Stimulated activated CD8-positive, alpha-beta memory T cell treated with anti-CD3 and anti-CD28 coated beads, Interleukin-7, amount 100 ng/mL, for 24 hours (primary cell): Measurements from ENCODE around the gene GNG11.
"Not testable (repeated sequence)": the region's sequence is repeated elsewhere in the genome, so short reads cannot be mapped to it uniquely, and the experiment has no call there.

Experiments
- DNase-seq: peaks from one replicate; pipeline ENCODE4 v3.0.0-alpha.2; 2020; ENCODE audit warnings: low read depth

The GNG11 gene

DNA sequence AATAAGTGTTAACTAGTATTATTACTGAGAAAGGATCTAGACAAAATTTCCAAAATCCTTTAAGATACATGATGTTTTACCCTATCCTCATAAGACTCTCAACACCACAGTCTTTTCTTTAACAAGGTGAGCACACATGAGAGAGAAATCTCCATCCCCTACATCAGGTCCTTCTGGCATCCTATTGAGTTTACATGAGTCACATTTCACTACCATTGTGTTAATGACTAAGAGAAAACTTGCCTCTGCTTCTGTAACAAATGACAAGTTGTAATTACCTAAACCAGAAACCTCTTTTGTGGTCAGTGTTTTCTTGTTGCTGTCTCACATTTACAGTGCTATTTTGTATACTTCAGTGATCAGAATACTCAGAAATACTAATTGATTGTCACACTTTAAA is 9.9 kb upstream of the GNG11 start:
- DNase-seq: not testable (repeated sequence)

GRCh38 chr7:93913197-93913596 is 8.3 kb upstream of the GNG11 start:
- no peak for DNase-seq

DNA sequence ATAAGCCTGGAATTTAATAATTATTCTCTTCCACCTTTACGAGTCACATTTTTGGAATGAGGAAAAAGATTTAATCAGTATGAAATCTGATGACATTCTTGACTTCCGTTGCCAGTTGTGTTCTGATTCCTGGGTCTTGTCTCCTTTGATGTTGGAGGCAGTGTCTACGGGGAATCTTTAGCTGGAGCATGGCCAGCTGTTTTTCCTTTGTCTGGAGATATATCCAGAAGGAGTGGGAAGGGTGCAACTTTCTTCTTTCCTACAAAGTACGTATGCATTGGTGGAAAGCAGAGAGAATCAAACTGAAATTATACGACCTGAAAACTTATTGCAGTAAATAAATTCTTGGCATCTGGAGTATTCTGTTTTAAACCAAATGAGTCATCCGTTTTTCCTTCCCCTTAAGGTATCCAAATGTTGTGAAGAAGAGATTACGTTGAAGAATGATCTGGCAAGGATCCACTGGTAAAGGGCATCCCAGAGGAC is 6.9 kb upstream of the GNG11 start:
- no peak for DNase-seq

DNA sequence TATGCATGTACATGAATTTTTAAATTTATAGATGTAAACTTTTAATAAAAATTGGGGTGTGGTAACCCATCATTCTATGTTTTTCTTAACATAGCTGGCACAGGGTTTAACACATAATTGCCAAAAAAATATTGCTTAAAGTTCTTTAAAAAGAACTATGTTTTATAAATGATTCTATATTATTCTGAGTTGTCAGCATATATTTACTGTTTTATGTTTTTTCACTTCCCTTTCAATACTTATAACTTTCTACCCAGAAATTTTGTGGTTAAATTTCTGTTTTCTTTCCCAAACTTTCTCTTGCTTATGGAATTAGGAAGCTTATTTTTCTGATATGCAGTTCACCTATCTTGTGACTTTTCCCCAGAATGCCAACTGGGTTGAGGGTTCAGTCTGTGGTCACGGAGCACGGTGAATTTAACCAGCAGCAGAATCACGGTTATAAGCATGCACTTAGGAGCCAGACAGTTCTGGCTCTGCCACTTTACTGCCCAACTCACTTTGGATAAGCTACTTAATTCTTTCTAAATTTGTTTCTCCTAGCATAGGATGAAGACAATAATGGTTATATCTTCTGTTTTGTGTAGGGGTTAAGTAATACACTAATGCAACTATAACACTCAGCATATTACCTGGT is 6.2 kb upstream of the GNG11 start:
- DNase-seq: not testable (repeated sequence)

GRCh38 chr7:93915888-93916287 is 5.6 kb upstream of the GNG11 start:
- DNase-seq: not testable (repeated sequence)

DNA sequence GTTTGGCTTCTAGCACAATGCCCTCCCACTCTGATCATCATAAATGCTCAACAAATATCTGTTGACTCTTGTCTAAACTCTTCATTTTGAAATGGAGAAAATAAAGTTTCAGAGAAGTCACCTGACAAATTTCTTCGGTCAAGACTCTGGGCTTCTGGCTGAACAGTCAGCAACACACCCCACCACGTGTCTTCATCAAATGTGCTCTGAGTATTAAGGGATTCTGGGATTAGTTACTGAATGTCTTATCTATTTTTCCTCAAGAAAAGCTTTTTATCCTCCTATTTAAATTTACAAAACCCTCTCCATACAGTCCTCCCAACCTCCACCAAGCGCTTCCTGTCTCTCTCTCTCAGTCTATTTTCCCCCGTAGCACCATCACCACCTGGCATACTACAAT is 5.2 kb upstream of the GNG11 start:
- not testable (repeated sequence) for DNase-seq

DNA sequence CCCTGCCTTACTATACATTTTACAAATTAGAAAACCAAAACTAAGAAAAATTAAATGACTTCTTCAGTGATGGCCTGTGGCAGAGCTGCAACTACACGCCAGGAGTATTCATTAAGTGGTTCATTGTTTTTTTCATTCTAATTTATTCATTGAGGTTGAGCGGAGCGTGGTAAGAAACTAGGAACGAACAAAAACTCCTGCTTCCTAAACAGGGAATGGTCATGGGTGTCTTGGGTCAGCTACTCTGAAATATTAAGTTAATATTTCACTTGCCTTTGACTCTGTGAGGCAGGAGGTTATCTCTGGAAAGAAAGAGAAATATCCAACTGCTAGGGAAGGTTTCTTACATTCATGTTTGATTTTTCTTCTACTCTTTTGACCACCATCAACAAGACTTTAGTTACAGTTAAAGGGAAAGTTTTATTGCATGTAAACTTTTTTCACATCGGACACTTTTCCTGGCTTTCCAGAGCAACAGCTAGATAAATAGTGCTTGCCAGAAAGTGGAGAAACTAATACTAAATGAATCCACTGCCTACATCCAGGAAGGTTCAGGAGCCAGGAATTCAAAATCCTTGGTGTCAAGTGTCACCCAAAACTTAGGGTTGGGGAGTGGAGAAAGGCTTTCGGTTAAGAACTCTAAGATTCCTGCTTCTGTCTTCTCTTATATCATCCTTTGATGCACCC is 896 bp upstream of the GNG11 start:
- DNase-seq: no peak

DNA sequence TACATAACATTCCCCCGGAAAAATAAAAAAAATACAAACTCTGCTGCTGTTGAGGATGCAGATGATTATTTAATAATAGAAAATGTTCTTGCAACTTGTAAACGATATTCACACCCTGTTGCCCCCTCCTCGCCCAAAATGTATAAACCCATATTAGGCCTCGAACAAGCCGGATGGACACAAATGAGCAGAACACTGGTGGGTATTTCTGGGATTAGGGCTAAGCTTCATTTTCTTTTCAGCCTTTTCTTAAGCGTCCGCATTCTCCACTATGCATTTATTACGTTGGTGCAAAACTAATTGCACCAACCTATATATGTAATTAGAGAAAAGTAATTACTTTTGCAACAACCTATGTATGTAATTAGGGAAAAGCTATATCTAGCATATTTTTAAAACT is 349 bp upstream of the GNG11 start:
- DNase-seq: no peak

GRCh38 chr7:93923296-93923695 is 1.8 kb downstream of the GNG11 start:
- DNase-seq: no peak

DNA sequence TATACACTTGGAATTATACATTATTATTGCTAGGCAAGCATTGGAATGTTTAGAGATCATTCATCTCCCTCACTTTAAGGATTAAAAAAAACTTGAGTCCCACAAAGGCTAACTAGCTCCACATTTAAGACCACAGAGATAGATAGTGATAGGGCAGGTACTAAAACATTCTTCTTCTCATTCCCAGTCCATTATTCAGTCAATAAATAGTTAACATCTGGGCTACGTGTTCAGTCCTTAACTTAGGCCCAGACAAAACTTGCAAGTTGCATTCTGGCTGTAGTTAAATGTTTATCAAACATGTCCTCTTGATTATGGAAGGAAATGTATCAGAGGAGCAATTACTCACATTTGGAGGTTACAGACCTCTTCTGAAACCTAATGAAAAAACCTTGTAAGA is 2.4 kb downstream of the GNG11 start:
- DNase-seq: no peak

DNA sequence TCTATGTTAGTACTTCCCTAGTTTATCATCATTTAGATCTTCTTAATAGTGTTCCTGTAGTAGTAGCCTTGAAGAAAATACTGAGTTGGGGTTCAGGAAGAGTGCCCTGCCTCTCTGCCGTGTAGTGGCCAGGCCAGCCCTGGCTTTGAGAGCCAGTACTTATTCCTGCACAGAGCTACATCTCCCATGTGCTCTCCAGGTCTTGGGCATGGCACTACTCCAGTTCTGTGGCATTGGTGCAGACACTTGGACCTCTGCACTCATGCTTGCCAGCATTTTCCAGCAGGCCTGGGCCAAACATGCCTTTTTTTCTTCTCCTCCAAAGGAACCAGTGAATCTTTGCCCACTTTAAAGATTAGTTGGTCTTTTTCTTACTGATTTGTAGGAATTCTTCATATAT is 5.3 kb downstream of the GNG11 start:
- DNase-seq: no peak

GRCh38 chr7:93927585-93927984 is 6.0 kb downstream of the GNG11 start:
- DNase-seq: no peak

DNA sequence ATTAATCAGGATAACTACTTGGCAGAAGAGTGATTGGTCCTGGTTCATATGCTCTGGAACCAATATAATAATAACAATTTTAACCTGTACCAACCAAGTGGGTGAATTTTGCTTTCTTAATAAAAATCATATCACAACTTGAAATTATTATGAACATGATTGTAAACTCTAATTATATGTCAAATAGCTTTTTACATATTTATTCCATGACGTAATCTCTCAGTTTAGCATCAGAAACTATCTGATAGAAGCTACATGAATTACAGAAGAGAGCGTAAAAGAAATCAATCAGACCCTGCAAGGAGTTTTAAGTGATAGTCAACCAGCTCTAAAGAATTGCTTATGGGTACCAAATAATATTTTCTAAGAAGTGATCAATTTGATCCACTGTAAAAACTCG is 10.1 kb downstream of the GNG11 start:
- DNase-seq: no peak

DNA sequence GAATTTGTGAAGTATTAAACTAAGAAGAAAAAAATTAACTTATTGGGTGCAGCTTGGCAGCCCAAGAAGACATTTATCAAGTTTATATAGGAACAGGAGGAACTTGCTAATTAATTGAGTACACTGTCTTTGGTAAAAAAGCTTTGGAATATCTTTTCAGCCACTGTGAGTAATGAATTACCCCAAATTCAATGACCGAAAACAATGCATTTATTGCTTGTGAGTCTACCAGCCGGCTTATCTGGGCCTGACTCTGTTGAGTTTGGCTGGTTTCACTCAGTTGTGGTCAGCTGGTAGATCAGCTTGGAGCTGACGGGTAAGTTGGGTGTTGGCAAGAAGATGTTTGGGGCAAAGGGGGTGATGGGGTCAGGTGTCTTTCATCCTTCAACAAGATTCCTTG is 11.6 kb downstream of the GNG11 start:
- DNase-seq: no peak

GRCh38 chr7:93935102-93935501 is 13.6 kb downstream of the GNG11 start:
- DNase-seq: no peak

DNA sequence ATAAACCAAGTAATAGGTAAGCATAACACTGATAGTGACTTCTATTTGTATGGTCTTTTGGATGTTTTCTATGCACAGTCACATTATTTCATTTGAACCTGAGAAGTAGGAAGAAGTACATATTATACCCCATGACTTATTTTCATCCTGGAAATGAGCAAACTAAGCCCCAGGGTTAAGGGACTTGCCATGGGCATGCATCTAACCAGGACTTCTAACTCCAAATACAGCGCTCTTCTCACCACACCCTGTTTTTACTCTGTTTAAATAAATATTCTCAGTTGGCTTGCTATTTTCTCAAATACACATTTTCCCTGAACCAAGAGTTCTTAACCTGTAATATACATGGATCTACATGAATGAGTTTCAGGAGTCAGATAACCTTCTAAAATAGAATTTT is 16.3 kb downstream of the GNG11 start:
- no peak for DNase-seq

- no peak for DNase-seq
Observed at GRCh38 chr7:93938293-93938692, 16.8 kb downstream of the GNG11 start.

GRCh38 chr7:93941945-93942344 is 20.4 kb downstream of the GNG11 start:
- no peak for DNase-seq

- no peak for DNase-seq
Observed at GRCh38 chr7:93943816-93944540, 22.4 kb downstream of the GNG11 start.

GRCh38 chr7:93944673-93945072 is 23.1 kb downstream of the GNG11 start:
- no peak for DNase-seq

- DNase-seq: no peak
Observed at GRCh38 chr7:93945083-93945482, 23.5 kb downstream of the GNG11 start.

GRCh38 chr7:93945756-93946535 is 24.4 kb downstream of the GNG11 start:
- DNase-seq: no peak
